DOHH2 (cell line): ENCODE results near the gene CAMSAP3.

Experiments
- H3F3A ChIP-seq: fragments of 200-600 bp; sonication (generic), shearing (Covaris generic); 2 replicates; pipeline ENCODE4 v1.6.0; 2016; ENCODE audit warnings: antibody characterized with exemption, mild to moderate bottlenecking; ENCODE audit not compliant: control insufficient read depth, insufficient read depth
- H3K27ac ChIP-seq: fragments of 200-600 bp; sonication (generic); 2 replicates; pipeline ENCODE4 v1.5.1; 2014; ENCODE audit warnings: low read depth, mild to moderate bottlenecking, low read length, moderate library complexity
- H3K27me3 ChIP-seq: fragments of 200-600 bp; sonication (generic); 2 replicates; pipeline ENCODE4 v1.6.1; 2014; ENCODE audit warnings: mild to moderate bottlenecking, low read length, mixed read lengths; ENCODE audit not compliant: control insufficient read depth
- H3K36me3 ChIP-seq: fragments of 200-600 bp; sonication (generic); 2 replicates; pipeline ENCODE4 v1.6.1; 2014; ENCODE audit warnings: mild to moderate bottlenecking, low read length, moderate library complexity, mixed read lengths; ENCODE audit not compliant: control insufficient read depth
- H3K4me1 ChIP-seq: fragments of 200-600 bp; sonication (generic); 2 replicates; pipeline ENCODE4 v1.6.1; 2014; ENCODE audit warnings: mild to moderate bottlenecking, low read length, mixed read lengths; ENCODE audit not compliant: control insufficient read depth
- H3K4me2 ChIP-seq: fragments of 200-600 bp; sonication (generic); 2 replicates; pipeline ENCODE4 v1.6.0; 2014; ENCODE audit warnings: mild to moderate bottlenecking, low read length, moderate library complexity
- H3K4me3 ChIP-seq: fragments of 200-600 bp; sonication (generic); 2 replicates; pipeline ENCODE4 v1.5.1; 2014; ENCODE audit warnings: mild to moderate bottlenecking, low read length, mixed read lengths
- H3K79me2 ChIP-seq: fragments of 200-600 bp; sonication (generic); 2 replicates; pipeline ENCODE4 v1.6.1; 2014; ENCODE audit warnings: mild to moderate bottlenecking, low read length, mixed read lengths; ENCODE audit not compliant: control insufficient read depth
- H3K9me2 ChIP-seq: fragments of 200-600 bp; sonication (generic); replicated peaks from 2 replicates; pipeline ENCODE4 v1.6.1; 2014; ENCODE audit warnings: mild to moderate bottlenecking, low read length, mixed read lengths; ENCODE audit not compliant: control insufficient read depth
- H3K9me3 ChIP-seq: fragments of 200-600 bp; sonication (generic); 2 replicates; pipeline ENCODE4 v1.6.1; 2014; ENCODE audit warnings: antibody characterized with exemption, low read length, mixed read lengths; ENCODE audit not compliant: control insufficient read depth, insufficient read depth
- H4K20me1 ChIP-seq: fragments of 200-600 bp; sonication (generic); 2 replicates; pipeline ENCODE4 v1.6.0; 2014; ENCODE audit warnings: low read depth, mild to moderate bottlenecking, antibody characterized with exemption, low read length, moderate library complexity; ENCODE audit not compliant: control insufficient read depth, insufficient read depth
- CTCF ChIP-seq: fragments of 200-600 bp; sonication (generic); IDR thresholded peaks from one replicate; pipeline ENCODE4 v1.5.1; 2014; ENCODE audit warnings: antibody characterized with exemption, mild to moderate bottlenecking, low read depth, low read length; ENCODE audit not compliant: poor library complexity, severe bottlenecking
- EZH2phosphoT487 ChIP-seq: fragments of 200-600 bp; sonication (generic); IDR thresholded peaks from 2 replicates; pipeline ENCODE4 v1.6.1; 2017; ENCODE audit warnings: borderline replicate concordance, mild to moderate bottlenecking, antibody characterized with exemption, low read length, moderate library complexity, mixed read lengths

The CAMSAP3 gene

GRCh38 chr19:7598180-7598579, 2.5 kb downstream of the CAMSAP3 start:
- no peak for TF ChIP-seq CTCF
- no peak for TF ChIP-seq EZH2phosphoT487
- Histone ChIP-seq H3K9me2 (no peaks in the 10 kb centered on the region), H3K27ac (no peak overlapping the region), H3K4me3 (no peak overlapping the region), H3K4me1 (peaks cover 6% of the 10 kb centered on the region), H3K79me2 (no peaks in the 10 kb centered on the region), H3K27me3 (peaks cover 17% of the 10 kb centered on the region), H3F3A (no peaks in the 10 kb centered on the region), H3K36me3 (no peaks in the 10 kb centered on the region), H3K9me3 (no peaks in the 10 kb centered on the region), H4K20me1 (no peaks in the 10 kb centered on the region), H3K4me2 (no peak overlapping the region)

DNA sequence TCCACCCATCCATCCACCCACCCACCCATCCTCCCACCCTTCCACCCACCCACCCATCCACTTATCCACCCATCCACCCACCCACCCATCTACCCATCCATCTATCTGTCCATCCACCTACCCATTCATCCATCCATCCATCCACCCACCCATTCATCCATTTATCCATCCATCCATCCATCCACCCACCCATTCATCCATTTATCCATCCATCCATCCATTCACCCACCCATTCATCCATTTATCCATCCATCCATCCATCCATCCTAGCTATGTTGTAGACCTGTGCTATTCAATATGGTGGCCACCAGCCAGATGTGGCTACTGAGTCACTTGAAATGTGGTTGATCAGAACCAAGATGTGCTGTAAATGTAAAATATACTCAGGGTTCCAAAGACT, 5.1 kb downstream of the CAMSAP3 start:
- no peaks in the 10 kb centered on the region for H3K9me3 ChIP-seq
- H3K27ac ChIP-seq: no peak overlapping the region
- H3K9me2 ChIP-seq: no peaks in the 10 kb centered on the region
- no peaks in the 10 kb centered on the region for H3F3A ChIP-seq
- no peak overlapping the region for H3K4me2 ChIP-seq
- H3K27me3 ChIP-seq: peaks cover 14% of the 10 kb centered on the region
- H3K4me3 ChIP-seq: no peak overlapping the region
- peaks cover 6% of the 10 kb centered on the region for H3K4me1 ChIP-seq
- TF ChIP-seq CTCF (no peak), EZH2phosphoT487 (no peak)
- H3K79me2 ChIP-seq: no peaks in the 10 kb centered on the region
- no peaks in the 10 kb centered on the region for H3K36me3 ChIP-seq
- H4K20me1 ChIP-seq: no peaks in the 10 kb centered on the region

DNA sequence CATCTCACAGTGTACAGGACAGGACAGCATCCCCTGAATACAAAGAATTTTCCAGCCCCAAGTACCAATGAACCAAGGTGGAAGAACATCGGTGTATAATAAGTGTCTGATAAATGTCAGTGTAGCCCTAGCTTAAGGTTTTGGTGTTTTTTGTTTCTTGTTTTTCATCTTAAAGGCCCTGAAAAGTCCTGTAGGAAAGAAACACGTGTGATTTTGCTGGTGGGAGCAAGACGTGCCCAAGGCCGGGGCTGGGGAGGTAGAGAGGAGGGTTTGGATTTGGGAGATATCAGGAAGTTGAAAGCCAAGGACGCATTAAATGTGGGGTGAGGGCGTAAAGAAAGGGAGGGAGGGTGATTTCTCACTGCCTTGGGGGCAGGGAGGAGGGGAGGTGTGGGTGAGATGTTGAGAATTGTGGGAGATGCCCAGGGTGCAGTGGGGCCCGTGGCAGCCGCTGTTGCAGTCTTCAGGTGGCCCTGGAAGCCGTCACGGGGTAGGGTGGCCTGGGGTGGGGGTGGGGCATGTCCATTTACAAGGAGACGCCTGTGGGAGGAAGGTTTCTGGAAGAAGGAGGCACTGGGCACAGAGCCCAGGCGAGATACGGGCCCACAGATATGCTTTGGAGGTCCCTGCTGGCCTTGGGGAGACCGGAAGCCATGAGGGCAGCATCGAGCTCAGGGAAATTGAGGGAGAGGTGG, 6.7 kb downstream of the CAMSAP3 start:
- no peaks in the 10 kb centered on the region for H3K79me2 ChIP-seq
- no peaks in the 10 kb centered on the region for H3K4me1 ChIP-seq
- no peaks in the 10 kb centered on the region for H3K36me3 ChIP-seq
- peaks cover 2% of the 10 kb centered on the region for H3K27me3 ChIP-seq
- H3K4me2 ChIP-seq: no peak overlapping the region
- TF ChIP-seq CTCF (no peak), EZH2phosphoT487 (no peak)
- no peak overlapping the region for H3K4me3 ChIP-seq
- no peak overlapping the region for H3K27ac ChIP-seq
- no peaks in the 10 kb centered on the region for H3K9me2 ChIP-seq
- H3K9me3 ChIP-seq: no peaks in the 10 kb centered on the region
- no peaks in the 10 kb centered on the region for H3F3A ChIP-seq
- no peaks in the 10 kb centered on the region for H4K20me1 ChIP-seq
